HepG2 (cell line): Measurements from ENCODE around the gene RAB33A. TPM values are rescaled to one million over a fixed set of nuclear protein-coding genes. Genes with fewer than 3 reads are reported as not detected.
A peak's percentile ranks its signal among the peaks of the same experiment; 100 is the strongest.

Experiments used
- ELF3 ChIP-seq: IDR thresholded peaks from 2 replicates; pipeline ENCODE4 v1.6.1; 2016; ENCODE audit warnings: missing genetic modification reagents, missing compliant biosample characterization
- GATAD1 ChIP-seq: IDR thresholded peaks from 2 replicates; pipeline ENCODE4 v1.6.1; 2016; ENCODE audit warnings: missing genetic modification reagents, missing compliant biosample characterization
- GTF3A ChIP-seq: sonication (generic); formaldehyde crosslinking; conservative IDR thresholded peaks from 2 replicates; pipeline ENCODE4 v1.4.0; 2020; ENCODE audit warnings: mild to moderate bottlenecking, missing genetic modification reagents
- IKZF1 ChIP-seq: fragments of 450-650 bp; IDR thresholded peaks from 2 replicates; pipeline ENCODE4 v1.7.1; 2016
- KDM1A ChIP-seq: IDR thresholded peaks from 2 replicates; pipeline ENCODE4 v1.6.1; 2016; ENCODE audit warnings: missing compliant biosample characterization
- MXI1 ChIP-seq: IDR thresholded peaks from 3 replicates; pipeline ENCODE4 v1.6.1; 2012; ENCODE audit warnings: low read depth, low read length, inconsistent platforms, borderline replicate concordance
- PHF20 ChIP-seq: sonication (generic); formaldehyde crosslinking; IDR thresholded peaks from 2 replicates; pipeline ENCODE4 v1.5.0; 2020; ENCODE audit warnings: mild to moderate bottlenecking, missing genetic modification reagents
- POGZ ChIP-seq: sonication (generic); formaldehyde crosslinking; IDR thresholded peaks from 2 replicates; pipeline ENCODE4 v1.4.0; 2020; ENCODE audit warnings: mild to moderate bottlenecking, missing genetic modification reagents
- PRMT3 ChIP-seq: sonication (generic); formaldehyde crosslinking; IDR thresholded peaks from 2 replicates; pipeline ENCODE4 v1.8.1; 2022; ENCODE audit warnings: low read depth, mild to moderate bottlenecking, moderate library complexity, missing genetic modification reagents, borderline replicate concordance
- SIN3B ChIP-seq: fragments of 150-350 bp; IDR thresholded peaks from 2 replicates; pipeline ENCODE4 v1.6.1; 2014; ENCODE audit warnings: low read length
- SRSF1 ChIP-seq: fragments of 200-400 bp; formaldehyde crosslinking; optimal IDR thresholded peaks from 2 replicates; pipeline ENCODE3; 2017; ENCODE audit warnings: mild to moderate bottlenecking, low read depth, low read length, moderate library complexity
- ZFX ChIP-seq: sonication (generic); formaldehyde crosslinking; IDR thresholded peaks from 2 replicates; pipeline ENCODE4 v1.4.0; 2020; ENCODE audit warnings: mild to moderate bottlenecking, low read depth, missing genetic modification reagents, moderate library complexity
- ZNF3 ChIP-seq: IDR thresholded peaks from 2 replicates; pipeline ENCODE4 v1.7.0; 2017; ENCODE audit warnings: inconsistent platforms
- ZNF501 ChIP-seq: sonication (generic); formaldehyde crosslinking; IDR thresholded peaks from 2 replicates; pipeline ENCODE4 v1.5.1; 2020; ENCODE audit warnings: mild to moderate bottlenecking, moderate library complexity, missing genetic modification reagents
- ZNF652 ChIP-seq: IDR thresholded peaks from 2 replicates; pipeline ENCODE4 v1.6.1; 2016; ENCODE audit warnings: low read depth, borderline replicate concordance
- ZNF850 ChIP-seq: sonication (generic); formaldehyde crosslinking; conservative IDR thresholded peaks from 2 replicates; pipeline ENCODE4 v1.9.0; 2021; ENCODE audit warnings: mild to moderate bottlenecking, missing genetic modification reagents
- polyA plus RNA-seq, 8 experiments: library from polyadenylated mRNA; depleted of rRNA in 3 of 8; stranded (reverse) in 7 of 8; unstranded in 1 of 8; fragments of >200 nt; fragmentation: Illumina TruSeq in 4 of 8; extraction: Trizol in 4 of 8; gene quantifications; 2 replicates each; pipeline versions ENCODE4 v1.2.1 to v1.2.3, GENCODE V29; 2011 to 2016; ENCODE audit warnings: low read depth in 4 of 8, missing spikeins in 1 of 8, mixed read lengths in 1 of 8; ENCODE audit not compliant: insufficient read depth in 1 of 8
- total RNA-seq, 5 experiments: library from RNA; depleted of rRNA; stranded (reverse); fragments of >200 nt; fragmentation: Illumina TruSeq; extraction: Trizol; gene quantifications; 2 replicates each; pipeline ENCODE4 v1.2.3, GENCODE V29; 2016; ENCODE audit warnings: low read depth in 1 of 5
- TF ChIP-seq, protein P1 (sequence below): sonication (generic); formaldehyde crosslinking; IDR thresholded peaks from 2 replicates; pipeline ENCODE4 v1.4.0; 2020; ENCODE audit warnings: mild to moderate bottlenecking, missing genetic modification reagents
- TF ChIP-seq, protein P2 (sequence below): sonication (generic); formaldehyde crosslinking; IDR thresholded peaks from 2 replicates; pipeline ENCODE4 v1.4.0; 2020; ENCODE audit warnings: missing genetic modification reagents, mild to moderate bottlenecking, borderline replicate concordance
- TF ChIP-seq, protein P3 (sequence below): sonication (generic); formaldehyde crosslinking; IDR thresholded peaks from 2 replicates; pipeline ENCODE4 v1.5.1; 2020; ENCODE audit warnings: mild to moderate bottlenecking, missing genetic modification reagents, moderate library complexity
- TF ChIP-seq, protein P4 (sequence below): IDR thresholded peaks from 2 replicates; pipeline ENCODE4 v1.6.1; 2016; ENCODE audit warnings: low read depth, borderline replicate concordance

Gene RAB33A
- total and polyA plus RNA-seq, 2 of the 13 experiments (the other 11 are each of a cell fraction or from before 2014, with no cell fraction given) = 0.26 TPM; not detected in 1

DNA sequence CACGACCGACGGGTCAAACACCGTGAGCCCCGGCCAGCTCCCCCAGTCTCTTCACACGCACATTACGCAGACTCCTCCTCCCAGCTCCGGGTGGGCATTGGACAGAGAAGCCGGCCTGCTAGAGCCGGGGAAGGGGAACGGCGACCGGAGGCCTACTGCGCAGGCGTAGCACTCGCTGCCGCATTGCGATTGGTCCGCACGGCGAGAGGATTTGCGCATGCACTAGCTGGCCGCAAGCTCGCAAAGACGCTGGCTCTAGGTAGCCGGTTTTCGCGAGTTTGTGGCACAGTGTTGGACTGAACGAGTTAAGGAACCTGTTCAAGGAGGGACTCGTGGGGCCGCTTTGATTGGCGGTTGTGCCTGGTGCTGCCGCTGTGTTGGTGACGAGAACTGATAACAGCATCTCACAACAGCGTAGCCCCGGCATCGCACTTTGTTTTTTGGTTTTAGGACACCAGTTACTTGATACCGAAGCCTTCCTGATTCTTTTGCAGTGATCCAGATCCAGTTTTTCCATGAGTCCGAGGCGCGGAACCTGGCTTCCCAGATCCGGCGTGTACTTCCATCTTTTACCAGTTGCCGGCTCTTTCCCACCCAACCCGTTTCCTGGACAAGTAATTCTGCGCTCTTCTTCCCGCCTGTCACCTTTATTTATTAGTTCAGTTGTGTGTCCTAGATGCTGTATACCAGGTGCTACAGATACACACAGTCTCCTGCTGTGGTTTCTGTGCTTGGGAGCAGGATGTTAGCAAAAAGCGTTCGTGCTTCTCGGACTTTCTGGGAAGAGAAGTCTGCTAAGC lies 5.9 kb upstream of the RAB33A start, which contains the start of gene AIFM1 (continued):
- TF ChIP-seq MXI1 = peak; percentile 23; the same call in 1 of the 3 replicates
- no peak for TF ChIP-seq KDM1A (CRISPR knock-in tag)
- TF ChIP-seq, protein P1, sequence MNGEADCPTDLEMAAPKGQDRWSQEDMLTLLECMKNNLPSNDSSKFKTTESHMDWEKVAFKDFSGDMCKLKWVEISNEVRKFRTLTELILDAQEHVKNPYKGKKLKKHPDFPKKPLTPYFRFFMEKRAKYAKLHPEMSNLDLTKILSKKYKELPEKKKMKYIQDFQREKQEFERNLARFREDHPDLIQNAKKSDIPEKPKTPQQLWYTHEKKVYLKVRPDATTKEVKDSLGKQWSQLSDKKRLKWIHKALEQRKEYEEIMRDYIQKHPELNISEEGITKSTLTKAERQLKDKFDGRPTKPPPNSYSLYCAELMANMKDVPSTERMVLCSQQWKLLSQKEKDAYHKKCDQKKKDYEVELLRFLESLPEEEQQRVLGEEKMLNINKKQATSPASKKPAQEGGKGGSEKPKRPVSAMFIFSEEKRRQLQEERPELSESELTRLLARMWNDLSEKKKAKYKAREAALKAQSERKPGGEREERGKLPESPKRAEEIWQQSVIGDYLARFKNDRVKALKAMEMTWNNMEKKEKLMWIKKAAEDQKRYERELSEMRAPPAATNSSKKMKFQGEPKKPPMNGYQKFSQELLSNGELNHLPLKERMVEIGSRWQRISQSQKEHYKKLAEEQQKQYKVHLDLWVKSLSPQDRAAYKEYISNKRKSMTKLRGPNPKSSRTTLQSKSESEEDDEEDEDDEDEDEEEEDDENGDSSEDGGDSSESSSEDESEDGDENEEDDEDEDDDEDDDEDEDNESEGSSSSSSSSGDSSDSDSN = peak; percentile 69; the same call in 1 of the 2 replicates
- no peak for TF ChIP-seq SIN3B
- TF ChIP-seq, protein P2, sequence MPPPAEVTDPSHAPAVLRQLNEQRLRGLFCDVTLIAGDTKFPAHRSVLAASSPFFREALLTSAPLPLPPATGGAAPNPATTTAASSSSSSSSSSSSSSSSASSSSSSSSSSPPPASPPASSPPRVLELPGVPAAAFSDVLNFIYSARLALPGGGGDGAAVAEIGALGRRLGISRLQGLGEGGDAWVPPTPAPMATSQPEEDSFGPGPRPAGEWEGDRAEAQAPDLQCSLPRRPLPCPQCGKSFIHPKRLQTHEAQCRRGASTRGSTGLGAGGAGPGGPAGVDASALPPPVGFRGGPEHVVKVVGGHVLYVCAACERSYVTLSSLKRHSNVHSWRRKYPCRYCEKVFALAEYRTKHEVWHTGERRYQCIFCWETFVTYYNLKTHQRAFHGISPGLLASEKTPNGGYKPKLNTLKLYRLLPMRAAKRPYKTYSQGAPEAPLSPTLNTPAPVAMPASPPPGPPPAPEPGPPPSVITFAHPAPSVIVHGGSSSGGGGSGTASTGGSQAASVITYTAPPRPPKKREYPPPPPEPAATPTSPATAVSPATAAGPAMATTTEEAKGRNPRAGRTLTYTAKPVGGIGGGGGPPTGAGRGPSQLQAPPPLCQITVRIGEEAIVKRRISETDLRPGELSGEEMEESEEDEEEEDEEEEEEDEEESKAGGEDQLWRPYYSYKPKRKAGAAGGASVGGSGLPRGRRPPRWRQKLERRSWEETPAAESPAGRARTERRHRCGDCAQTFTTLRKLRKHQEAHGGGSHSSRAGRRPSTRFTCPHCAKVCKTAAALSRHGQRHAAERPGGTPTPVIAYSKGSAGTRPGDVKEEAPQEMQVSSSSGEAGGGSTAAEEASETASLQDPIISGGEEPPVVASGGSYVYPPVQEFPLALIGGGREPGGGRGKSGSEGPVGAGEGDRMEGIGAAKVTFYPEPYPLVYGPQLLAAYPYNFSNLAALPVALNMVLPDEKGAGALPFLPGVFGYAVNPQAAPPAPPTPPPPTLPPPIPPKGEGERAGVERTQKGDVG (CRISPR knock-in tag) = 0 out of 2 replicates have a peak, but pooled peaks have one; percentile 42
- TF ChIP-seq SRSF1 = no peak
- TF ChIP-seq ZNF501 = peak; percentile 31; the same call in 1 of the 2 replicates
- TF ChIP-seq ZNF3 (CRISPR knock-in tag) = no peak
- peak; percentile 74 for TF ChIP-seq GATAD1
- TF ChIP-seq ZNF652 (CRISPR knock-in tag) = peak; percentile 35; the same call in 1 of the 2 replicates
- peak; percentile 34; the same call in 1 of the 2 replicates for TF ChIP-seq PHF20 (CRISPR knock-in tag)
- no peak for TF ChIP-seq PRMT3 (CRISPR knock-in tag)
- no peak for TF ChIP-seq ZNF850 (CRISPR knock-in tag)
- TF ChIP-seq ZFX (CRISPR knock-in tag) = peak; percentile 33; the same call in 1 of the 2 replicates
- no peak for TF ChIP-seq GTF3A (CRISPR knock-in tag)
- TF ChIP-seq, protein P3, sequence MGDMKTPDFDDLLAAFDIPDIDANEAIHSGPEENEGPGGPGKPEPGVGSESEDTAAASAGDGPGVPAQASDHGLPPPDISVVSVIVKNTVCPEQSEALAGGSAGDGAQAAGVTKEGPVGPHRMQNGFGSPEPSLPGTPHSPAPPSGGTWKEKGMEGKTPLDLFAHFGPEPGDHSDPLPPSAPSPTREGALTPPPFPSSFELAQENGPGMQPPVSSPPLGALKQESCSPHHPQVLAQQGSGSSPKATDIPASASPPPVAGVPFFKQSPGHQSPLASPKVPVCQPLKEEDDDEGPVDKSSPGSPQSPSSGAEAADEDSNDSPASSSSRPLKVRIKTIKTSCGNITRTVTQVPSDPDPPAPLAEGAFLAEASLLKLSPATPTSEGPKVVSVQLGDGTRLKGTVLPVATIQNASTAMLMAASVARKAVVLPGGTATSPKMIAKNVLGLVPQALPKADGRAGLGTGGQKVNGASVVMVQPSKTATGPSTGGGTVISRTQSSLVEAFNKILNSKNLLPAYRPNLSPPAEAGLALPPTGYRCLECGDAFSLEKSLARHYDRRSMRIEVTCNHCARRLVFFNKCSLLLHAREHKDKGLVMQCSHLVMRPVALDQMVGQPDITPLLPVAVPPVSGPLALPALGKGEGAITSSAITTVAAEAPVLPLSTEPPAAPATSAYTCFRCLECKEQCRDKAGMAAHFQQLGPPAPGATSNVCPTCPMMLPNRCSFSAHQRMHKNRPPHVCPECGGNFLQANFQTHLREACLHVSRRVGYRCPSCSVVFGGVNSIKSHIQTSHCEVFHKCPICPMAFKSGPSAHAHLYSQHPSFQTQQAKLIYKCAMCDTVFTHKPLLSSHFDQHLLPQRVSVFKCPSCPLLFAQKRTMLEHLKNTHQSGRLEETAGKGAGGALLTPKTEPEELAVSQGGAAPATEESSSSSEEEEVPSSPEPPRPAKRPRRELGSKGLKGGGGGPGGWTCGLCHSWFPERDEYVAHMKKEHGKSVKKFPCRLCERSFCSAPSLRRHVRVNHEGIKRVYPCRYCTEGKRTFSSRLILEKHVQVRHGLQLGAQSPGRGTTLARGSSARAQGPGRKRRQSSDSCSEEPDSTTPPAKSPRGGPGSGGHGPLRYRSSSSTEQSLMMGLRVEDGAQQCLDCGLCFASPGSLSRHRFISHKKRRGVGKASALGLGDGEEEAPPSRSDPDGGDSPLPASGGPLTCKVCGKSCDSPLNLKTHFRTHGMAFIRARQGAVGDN (CRISPR knock-in tag) = peak; percentile 73
- peak; percentile 41; the same call in 1 of the 2 replicates for TF ChIP-seq ELF3
- no peak for TF ChIP-seq IKZF1
- TF ChIP-seq, protein P4, sequence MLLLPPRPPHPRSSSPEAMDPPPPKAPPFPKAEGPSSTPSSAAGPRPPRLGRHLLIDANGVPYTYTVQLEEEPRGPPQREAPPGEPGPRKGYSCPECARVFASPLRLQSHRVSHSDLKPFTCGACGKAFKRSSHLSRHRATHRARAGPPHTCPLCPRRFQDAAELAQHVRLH (CRISPR knock-in tag) = no peak
- TF ChIP-seq POGZ = no peak; the same call in none of the 2 replicates
